Stimulated activated CD4-positive, alpha-beta T cell treated with anti-CD3 and anti-CD28 coated beads, TNF-alpha, amount 100 ng/mL, for 48 hours (primary cell): ENCODE measurements around the gene ANKS1B.

Experiments used
- DNase-seq, 3 donors: peaks; one replicate each; pipeline ENCODE4 v3.0.0-alpha.2; 2020; ENCODE audit warnings: low read depth in 3 of 3

The ANKS1B gene

GRCh38 chr12:99455350-99456035, 529.2 kb downstream of the ANKS1B start:
- DNase-seq = no peak

GRCh38 chr12:99454539-99455172, 530.1 kb downstream of the ANKS1B start:
- no peak for DNase-seq

GRCh38 chr12:99453836-99454538, 530.7 kb downstream of the ANKS1B start:
- DNase-seq = no peak

- no peak for DNase-seq
Observed at GRCh38 chr12:99450036-99450630, 534.6 kb downstream of the ANKS1B start.

GRCh38 chr12:99444859-99445316, 539.8 kb downstream of the ANKS1B start:
- no peak for DNase-seq

GRCh38 chr12:99442758-99443157, 542.0 kb downstream of the ANKS1B start:
- DNase-seq = no peak

- no peak for DNase-seq
Observed at GRCh38 chr12:99439399-99439798, 545.3 kb downstream of the ANKS1B start.

GRCh38 chr12:99436584-99436983, 548.2 kb downstream of the ANKS1B start:
- DNase-seq = no peak

GRCh38 chr12:99435095-99435791, 549.5 kb downstream of the ANKS1B start:
- DNase-seq = no peak

GRCh38 chr12:99433155-99433554, 551.6 kb downstream of the ANKS1B start:
- DNase-seq = no peak

- no peak for DNase-seq
Observed at GRCh38 chr12:99431203-99431602, 553.5 kb downstream of the ANKS1B start.

- no peak for DNase-seq
Observed at GRCh38 chr12:99427104-99427503, 557.6 kb downstream of the ANKS1B start.

GRCh38 chr12:99418379-99418778, 566.4 kb downstream of the ANKS1B start:
- DNase-seq = no peak

- DNase-seq = no peak
Observed at GRCh38 chr12:99413751-99414150, 571.0 kb downstream of the ANKS1B start.

- no peak for DNase-seq
Observed at GRCh38 chr12:99393763-99394162, 591.0 kb downstream of the ANKS1B start.

- no peak for DNase-seq
Observed at GRCh38 chr12:99392091-99392850, 592.5 kb downstream of the ANKS1B start.

GRCh38 chr12:99390707-99391106, 594.0 kb downstream of the ANKS1B start:
- DNase-seq = no peak

GRCh38 chr12:99389751-99390150, 595.0 kb downstream of the ANKS1B start:
- no peak for DNase-seq

GRCh38 chr12:99388671-99389195, 596.0 kb downstream of the ANKS1B start:
- no peak for DNase-seq

GRCh38 chr12:99387661-99388060, 597.1 kb downstream of the ANKS1B start:
- DNase-seq = no peak

- no peak for DNase-seq
Observed at GRCh38 chr12:99386907-99387306, 597.8 kb downstream of the ANKS1B start.
